GM12878 (cell line): ENCODE data around the gene CD2. TPM values are rescaled to one million over a fixed set of nuclear protein-coding genes. Genes with fewer than 3 reads are reported as not detected.

Source experiments
- ATF3 ChIP-seq: IDR thresholded peaks from 2 replicates; pipeline ENCODE4 v1.6.1; 2011; ENCODE audit warnings: low read depth, mild to moderate bottlenecking, low read length, moderate library complexity, borderline replicate concordance; ENCODE audit errors: extremely low read depth
- BCL11A ChIP-seq: IDR thresholded peaks from 2 replicates; pipeline ENCODE4 v1.6.1; 2011; ENCODE audit warnings: low read depth, low read length
- BMI1 ChIP-seq: fragments of 450-650 bp; IDR thresholded peaks from 2 replicates; pipeline ENCODE4 v1.6.1; 2016; ENCODE audit warnings: mild to moderate bottlenecking, moderate library complexity, borderline replicate concordance
- CBX5 ChIP-seq: sonication (generic); IDR thresholded peaks from 2 replicates; pipeline ENCODE4 v1.6.1; 2016; ENCODE audit warnings: low read depth, moderate library complexity, mild to moderate bottlenecking, inconsistent platforms
- CEBPB ChIP-seq, 2 experiments: fragments of 150-350 bp in 1 of 2; IDR thresholded peaks; 2 replicates each; pipeline ENCODE4 v1.6.1; 2012 to 2014; ENCODE audit warnings: low read depth in 2 of 2, low read length in 2 of 2, borderline replicate concordance in 1 of 2, inconsistent platforms in 1 of 2
- CHD1 ChIP-seq: IDR thresholded peaks from 2 replicates; pipeline ENCODE4 v1.6.1; 2012; ENCODE audit warnings: low read depth, low read length, improper control_type of control experiment
- E2F4 ChIP-seq: IDR thresholded peaks from 2 replicates; pipeline ENCODE4 v1.6.1; 2012; ENCODE audit warnings: low read depth, low read length, improper control_type of control experiment
- ETV6 ChIP-seq, 2 experiments: fragments of 450-650 bp in 1 of 2; IDR thresholded peaks in 1 of 2; conservative IDR thresholded peaks in 1 of 2; 2 replicates each; pipeline ENCODE4 v1.6.1; 2014; ENCODE audit warnings: antibody characterized with exemption in 1 of 2, borderline replicate concordance in 1 of 2, low read depth in 1 of 2, mild to moderate bottlenecking in 1 of 2, moderate library complexity in 1 of 2
- IKZF2 ChIP-seq, 2 experiments: fragments of 450-650 bp; IDR thresholded peaks; 2 replicates each; pipeline ENCODE4 v1.6.1; 2017; ENCODE audit warnings: mild to moderate bottlenecking in 2 of 2, moderate library complexity in 2 of 2
- JUNB ChIP-seq: IDR thresholded peaks from 2 replicates; pipeline ENCODE4 v1.6.1; 2016; ENCODE audit warnings: antibody characterized with exemption, mild to moderate bottlenecking
- MEF2A ChIP-seq: IDR thresholded peaks from 2 replicates; pipeline ENCODE4 v1.6.1; 2011; ENCODE audit warnings: low read depth, mild to moderate bottlenecking, low read length, moderate library complexity; ENCODE audit not compliant: insufficient read depth
- MEF2B ChIP-seq: fragments of 450-650 bp; IDR thresholded peaks from 2 replicates; pipeline ENCODE4 v1.6.1; 2018; ENCODE audit warnings: mild to moderate bottlenecking, moderate library complexity; ENCODE audit not compliant: partially characterized antibody, poor library complexity, severe bottlenecking
- NR2C1 ChIP-seq: fragments of 450-650 bp; IDR thresholded peaks from 2 replicates; pipeline ENCODE4 v1.6.1; 2017; ENCODE audit warnings: antibody characterized with exemption, mild to moderate bottlenecking, moderate library complexity
- PML ChIP-seq: IDR thresholded peaks from 2 replicates; pipeline ENCODE4 v1.6.1; 2012; ENCODE audit warnings: low read length, inconsistent platforms
- RBBP5 ChIP-seq: fragments of 200-600 bp; sonication (generic); conservative IDR thresholded peaks from 2 replicates; pipeline ENCODE4 v1.6.1; 2016
- SMC3 ChIP-seq: IDR thresholded peaks from 2 replicates; pipeline ENCODE4 v1.6.1; 2011; ENCODE audit warnings: low read length, improper control_type of control experiment, borderline replicate concordance
- YY1 ChIP-seq: IDR thresholded peaks from 2 replicates; pipeline ENCODE4 v1.6.1; 2011; ENCODE audit warnings: low read depth, mild to moderate bottlenecking, low read length
- ZBTB33 ChIP-seq: fragments of 450-650 bp; IDR thresholded peaks from 2 replicates; pipeline ENCODE4 v1.6.1; 2017; ENCODE audit warnings: mild to moderate bottlenecking
- ZNF687 ChIP-seq: fragments of 450-650 bp; IDR thresholded peaks from 2 replicates; pipeline ENCODE4 v1.6.1; 2017; ENCODE audit warnings: mild to moderate bottlenecking, moderate library complexity
- ZZZ3 ChIP-seq: IDR thresholded peaks from 2 replicates; pipeline ENCODE4 v1.6.1; 2011; ENCODE audit warnings: low read depth; ENCODE audit not compliant: control insufficient read depth, insufficient read length
- polyA plus RNA-seq, 11 experiments: library from polyadenylated mRNA; depleted of rRNA in 4 of 11; unstranded in 6 of 11; stranded (reverse) in 5 of 11; fragments of >200 nt; fragmentation: Nextera tagmentation in 4 of 11; fragmentation: Illumina TruSeq in 1 of 11; extraction: Ambion mirVana in 4 of 11; extraction: Trizol in 1 of 11; gene quantifications; 1 replicate in 1 of 11; 2 replicates in 10 of 11; pipeline versions ENCODE4 v1.2.1 to v1.2.3, GENCODE V29; 2011 to 2016; ENCODE audit warnings: inconsistent platforms in 2 of 11, missing spikeins in 2 of 11, low read depth in 1 of 11
- total RNA-seq, 4 experiments: library from RNA; depleted of rRNA in 3 of 4; stranded (reverse); fragments of >200 nt in 3 of 4; fragmentation: Illumina TruSeq in 1 of 4; extraction: Trizol in 1 of 4; gene quantifications; 2 replicates each; pipeline versions ENCODE4 v1.2.1 to v1.2.3, GENCODE V29; 2013 to 2021
- TF ChIP-seq, protein P1 (sequence below): IDR thresholded peaks from 2 replicates; pipeline ENCODE4 v1.6.1; 2012; ENCODE audit warnings: low read length, inconsistent platforms

Gene CD2
- total and polyA plus RNA-seq, 10 of the 15 experiments (the other 5 are each of a cell fraction or from before 2014, with no cell fraction given), result 0.15 to 4.3 (median 2.8) TPM

GRCh38 chr1:116738673-116739370 is 15.4 kb upstream of the CD2 start (continued):
- no peak for TF ChIP-seq ZBTB33
- TF ChIP-seq CEBPB (IDR thresholded peaks at IDR 0.05; ENCODE audit: borderline replicate concordance in 1 of 2, low read depth in 2 of 2, low read length in 2 of 2), result 0 out of 4 replicates have a peak, but pooled peaks of 1 of the 2 experiments have one; percentile 45
- TF ChIP-seq ZNF687, result peak; percentile 96
- TF ChIP-seq BMI1, result no peak; the same call in 1 of the 2 replicates
- TF ChIP-seq, protein P1, sequence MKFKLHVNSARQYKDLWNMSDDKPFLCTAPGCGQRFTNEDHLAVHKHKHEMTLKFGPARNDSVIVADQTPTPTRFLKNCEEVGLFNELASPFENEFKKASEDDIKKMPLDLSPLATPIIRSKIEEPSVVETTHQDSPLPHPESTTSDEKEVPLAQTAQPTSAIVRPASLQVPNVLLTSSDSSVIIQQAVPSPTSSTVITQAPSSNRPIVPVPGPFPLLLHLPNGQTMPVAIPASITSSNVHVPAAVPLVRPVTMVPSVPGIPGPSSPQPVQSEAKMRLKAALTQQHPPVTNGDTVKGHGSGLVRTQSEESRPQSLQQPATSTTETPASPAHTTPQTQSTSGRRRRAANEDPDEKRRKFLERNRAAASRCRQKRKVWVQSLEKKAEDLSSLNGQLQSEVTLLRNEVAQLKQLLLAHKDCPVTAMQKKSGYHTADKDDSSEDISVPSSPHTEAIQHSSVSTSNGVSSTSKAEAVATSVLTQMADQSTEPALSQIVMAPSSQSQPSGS, result peak; percentile 91
- TF ChIP-seq RBBP5, result no peak
- TF ChIP-seq CBX5, result no peak
- TF ChIP-seq NR2C1, result 0 out of 2 replicates have a peak, but pooled peaks have one; percentile 43
- peak; percentile 84 for TF ChIP-seq MEF2B
- TF ChIP-seq ETV6 (conservative IDR thresholded peaks at IDR 0.05 in 1 of 2, IDR thresholded peaks at IDR 0.05 in 1 of 2; ENCODE audit: borderline replicate concordance in 1 of 2, low read depth in 1 of 2), result peak in 1 of 2 experiments; percentile 95; a peak in 2 of 4 replicates
- TF ChIP-seq BCL11A, result peak; percentile 52
- TF ChIP-seq ATF3, result no peak
- no peak for TF ChIP-seq E2F4
- TF ChIP-seq SMC3, result no peak; the same call in 1 of the 2 replicates
- TF ChIP-seq CHD1, result peak; percentile 85; the same call in 1 of the 2 replicates
- TF ChIP-seq IKZF2 (IDR thresholded peaks at IDR 0.05), result peak; percentile 93 to 95
- TF ChIP-seq PML, result peak; percentile 60; the same call in 1 of the 2 replicates
- TF ChIP-seq MEF2A, result 0 out of 2 replicates have a peak, but pooled peaks have one; percentile 30
- no peak for TF ChIP-seq YY1
- TF ChIP-seq ZZZ3, result no peak
- TF ChIP-seq JUNB, result peak; percentile 38; the same call in 1 of the 2 replicates
